Measurements from ENCODE around the gene SMIM1.
"Not testable (repeated sequence)": the region's sequence is repeated elsewhere in the genome, so short reads cannot be mapped to it uniquely, and the experiment has no call there.

SMIM1 gene

DNA sequence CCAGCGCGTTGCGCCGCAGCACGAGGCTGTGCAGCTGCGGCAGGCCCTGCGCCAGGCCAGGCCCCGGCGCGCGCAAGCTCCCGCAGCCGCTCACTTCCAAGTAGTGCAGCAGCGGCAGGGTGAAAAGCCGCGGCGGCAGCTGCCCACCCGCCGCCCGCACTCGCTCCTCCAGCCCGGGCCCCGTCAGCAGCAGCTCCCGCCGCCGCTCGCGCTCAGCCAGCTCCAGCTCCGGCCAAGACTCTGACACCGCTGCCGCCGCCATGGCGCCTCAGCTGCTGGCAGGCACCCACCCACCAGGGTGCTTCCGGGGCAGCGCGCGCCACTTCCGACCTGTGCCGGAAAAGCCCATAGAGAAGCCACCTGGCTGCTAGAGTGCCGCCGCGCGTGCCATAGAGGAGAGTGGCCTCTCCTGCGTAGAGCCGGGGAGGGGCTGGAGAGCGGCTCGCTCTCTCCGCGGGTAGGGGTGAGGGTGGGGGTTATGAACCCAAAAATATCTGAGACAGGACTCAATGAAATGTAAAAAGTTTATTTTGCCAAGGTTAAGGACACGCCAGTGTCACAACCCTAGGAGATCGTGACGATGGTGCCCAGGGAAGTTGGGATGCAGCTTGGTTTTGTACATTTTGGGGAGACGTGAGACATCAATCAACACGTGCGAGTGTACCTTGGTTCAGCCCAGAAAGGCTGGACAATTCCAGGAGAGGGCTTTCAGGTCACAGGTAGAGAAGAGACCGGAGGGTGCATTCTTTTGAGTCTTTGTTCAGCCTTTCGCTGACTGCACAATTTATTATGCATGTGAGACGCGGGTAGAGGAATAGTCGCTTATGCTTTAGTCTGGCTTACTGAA is 23.9 kb downstream of the SMIM1 start, which contains the start of gene LRRC47:
TSS of gene LRRC47 (minus strand) at position 284 of the 847 bp plus-strand sequence. CDS start at position 262, 22 bp downstream.
- peak; percentile 97 for DNase-seq

DNA sequence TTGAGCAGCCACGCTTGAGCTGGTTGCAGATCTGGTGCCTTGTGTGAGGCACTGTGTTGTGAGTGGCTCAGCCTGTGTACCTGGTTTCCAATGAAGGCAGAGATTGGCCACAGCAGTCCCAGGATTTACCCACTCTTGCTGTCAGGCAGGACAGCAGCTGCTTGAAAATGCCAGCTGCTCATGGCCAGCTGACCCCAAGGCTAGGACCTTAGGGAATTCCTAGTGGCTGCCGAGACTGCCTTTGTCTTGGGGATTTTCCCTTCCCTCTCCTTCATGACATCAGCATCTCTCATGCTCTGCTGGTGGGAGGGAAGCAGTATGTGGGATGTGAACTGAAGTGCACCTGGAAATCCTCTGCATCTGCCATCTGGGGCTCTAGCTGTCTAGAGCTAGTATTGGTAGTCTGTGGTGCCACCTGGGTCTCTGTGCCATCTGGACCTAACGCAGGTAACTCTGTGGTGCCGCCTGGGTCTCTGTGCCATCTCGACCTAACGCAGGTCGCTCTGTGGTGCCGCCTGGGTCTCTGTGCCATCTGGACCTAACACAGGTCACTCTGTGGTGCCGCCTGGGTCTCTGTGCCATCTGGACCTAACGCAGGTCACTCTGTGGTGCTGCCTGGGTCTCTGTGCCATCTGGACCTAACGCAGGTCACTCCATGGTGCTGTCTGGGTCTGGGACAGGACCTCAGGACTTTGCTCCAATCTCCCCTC is 27.6 kb downstream of the SMIM1 start:
- DNase-seq = no peak

DNA sequence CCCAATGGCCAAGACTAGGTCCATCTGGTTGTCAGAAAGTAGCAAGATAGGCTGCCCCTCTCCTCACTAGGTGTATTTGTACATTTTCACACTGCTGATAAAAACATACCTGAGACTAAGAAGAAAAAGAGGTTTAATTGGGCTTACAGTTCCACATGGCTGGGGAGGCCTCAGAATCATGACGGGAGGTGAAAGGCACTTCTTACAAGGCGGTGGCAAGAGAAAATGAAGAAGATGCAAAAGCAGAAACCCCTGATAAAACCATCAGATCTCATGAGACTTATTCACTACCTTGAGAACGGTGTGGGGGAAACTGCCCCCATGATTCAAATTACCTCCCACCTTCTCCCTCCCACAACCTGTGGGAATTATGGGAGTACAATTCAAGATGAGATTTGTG is 28.2 kb downstream of the SMIM1 start:
- DNase-seq = not testable (repeated sequence)

DNA sequence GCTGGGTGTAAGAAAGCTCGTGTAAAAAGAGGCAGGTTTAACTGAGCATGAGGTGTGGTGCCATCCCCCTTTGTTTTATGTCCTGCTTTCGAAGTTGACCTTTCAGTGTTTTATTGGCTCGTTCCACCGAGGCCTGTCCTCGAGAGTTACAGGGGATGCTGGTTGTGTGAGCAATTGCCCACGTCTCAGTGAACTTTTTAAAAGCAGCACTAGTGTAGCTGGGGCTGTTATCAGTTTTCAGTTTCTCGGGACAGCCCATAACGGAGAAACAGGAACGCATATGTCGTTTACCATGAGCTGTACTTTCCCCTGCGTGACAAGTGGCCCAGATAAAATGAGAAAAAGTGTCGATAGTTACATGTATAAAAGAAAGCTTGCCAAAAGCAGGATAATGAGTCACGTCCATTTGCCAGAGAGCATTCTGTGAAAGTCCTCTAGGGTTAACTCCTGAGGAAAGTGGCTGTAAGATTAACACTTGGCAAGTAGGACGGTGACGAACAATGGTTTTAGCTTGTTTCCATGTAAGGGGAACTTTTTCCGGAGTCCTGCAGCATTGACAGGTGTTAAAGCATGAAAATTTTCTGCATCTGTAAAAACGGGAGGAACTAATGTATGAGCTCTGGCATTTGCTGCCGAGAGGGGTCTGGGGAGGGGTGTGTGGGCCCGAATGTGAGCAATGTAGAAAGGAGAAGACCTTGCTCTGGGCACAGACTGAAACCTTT is 31.5 kb downstream of the SMIM1 start:
- DNase-seq = no peak

DNA sequence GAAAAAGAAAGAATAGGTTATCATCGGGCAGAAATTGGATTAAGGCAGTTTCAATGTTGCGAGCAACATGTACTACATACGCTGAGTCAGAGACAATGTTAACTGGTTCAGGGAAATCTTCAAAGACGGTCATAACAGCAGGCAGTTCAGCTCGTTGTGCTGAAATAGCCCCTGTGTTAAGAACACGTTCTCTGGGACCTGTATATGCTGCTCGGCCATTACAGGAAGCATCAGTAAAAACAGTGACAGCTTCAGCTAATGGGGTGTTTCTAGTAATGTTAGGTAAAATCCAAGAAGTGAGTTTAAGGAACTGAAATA is 32.0 kb downstream of the SMIM1 start:
- not testable (repeated sequence) for DNase-seq

DNA sequence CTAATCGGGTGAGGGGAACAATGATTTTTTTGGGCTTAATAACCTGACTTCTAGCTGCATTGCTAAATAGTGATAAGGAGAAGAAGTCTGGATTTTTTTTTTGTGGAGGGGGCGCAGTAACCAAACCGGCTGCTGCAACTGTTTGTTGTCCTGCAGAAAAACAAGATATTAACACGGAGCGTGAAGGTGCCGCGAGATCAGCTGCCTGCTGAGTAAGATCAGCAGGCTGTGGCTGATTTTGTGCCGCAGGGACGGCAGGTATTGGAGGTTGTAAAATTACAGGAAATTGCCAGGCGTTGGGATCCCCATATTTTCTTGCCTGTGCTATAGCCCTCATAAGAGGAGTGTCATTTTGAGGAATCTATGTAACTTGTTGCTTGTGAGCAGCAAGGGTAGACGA is 32.5 kb downstream of the SMIM1 start:
- no peak for DNase-seq

DNA sequence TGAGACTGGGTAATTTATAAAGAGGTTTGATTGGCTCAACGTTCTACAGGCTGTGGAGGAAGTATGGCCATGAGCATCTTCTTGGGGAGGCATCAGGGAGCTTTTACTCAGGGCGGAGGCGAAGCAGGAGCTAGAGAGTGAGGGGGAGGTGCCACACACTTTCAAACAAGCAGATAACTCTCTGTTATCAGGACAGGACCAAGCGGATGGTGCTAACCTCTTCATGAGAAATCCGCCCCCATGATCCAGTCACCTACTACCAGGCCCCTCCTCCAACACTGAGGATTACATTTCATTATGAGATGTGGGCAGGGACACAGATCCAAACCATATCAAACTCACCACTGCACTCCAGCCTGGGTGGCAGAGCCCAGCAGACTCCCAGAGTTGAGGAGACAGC is 35.2 kb downstream of the SMIM1 start:
- DNase-seq = no peak

DNA sequence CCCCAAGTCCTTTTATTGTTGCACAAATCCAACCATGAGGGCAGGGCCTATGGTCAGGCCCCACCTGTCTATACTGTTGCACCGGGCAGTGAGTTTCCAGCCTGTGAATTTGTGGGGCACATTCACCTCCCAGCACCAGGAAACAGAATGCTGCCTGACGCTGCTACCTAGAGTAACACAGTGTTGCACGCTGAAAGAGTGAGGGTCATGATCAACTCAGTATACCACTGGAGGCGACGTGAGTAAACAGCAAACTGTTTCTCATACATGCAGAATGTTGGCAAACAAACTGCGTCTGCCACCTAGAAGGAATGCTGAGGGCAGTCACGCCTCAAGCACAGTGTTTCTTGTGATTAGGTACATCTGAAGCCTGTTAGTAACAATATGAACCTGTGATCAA is 37.1 kb downstream of the SMIM1 start:
- DNase-seq = no peak

DNA sequence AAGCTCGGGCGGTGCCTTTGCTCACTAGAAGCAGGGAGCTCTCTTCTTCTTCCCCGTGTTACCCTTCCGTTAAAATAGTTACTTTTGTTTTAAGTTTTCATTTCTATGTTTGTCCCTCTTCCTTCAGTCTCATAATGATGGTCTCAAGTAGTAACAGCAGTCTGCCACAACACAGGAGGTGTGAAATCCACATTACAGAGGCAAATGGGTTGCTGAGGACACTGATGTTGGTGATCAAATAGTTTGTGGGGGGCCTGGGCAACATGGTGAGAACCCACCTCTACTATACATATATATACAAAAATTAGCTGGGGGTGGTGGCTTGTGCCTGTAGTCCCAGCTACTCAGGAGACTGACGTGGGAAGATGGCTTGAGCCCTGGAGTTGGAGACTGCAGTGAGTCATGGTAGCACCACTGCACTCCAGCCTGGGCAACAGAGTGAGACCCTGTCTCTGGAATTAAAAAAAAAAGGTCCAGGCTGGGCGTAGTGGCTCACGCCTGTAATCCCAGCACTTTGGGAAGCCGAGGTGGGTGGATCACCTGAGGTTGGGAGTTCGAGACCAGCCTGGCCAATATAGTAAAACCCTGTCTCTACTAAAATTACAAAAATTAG is 37.7 kb downstream of the SMIM1 start:
- not testable (repeated sequence) for DNase-seq

DNA sequence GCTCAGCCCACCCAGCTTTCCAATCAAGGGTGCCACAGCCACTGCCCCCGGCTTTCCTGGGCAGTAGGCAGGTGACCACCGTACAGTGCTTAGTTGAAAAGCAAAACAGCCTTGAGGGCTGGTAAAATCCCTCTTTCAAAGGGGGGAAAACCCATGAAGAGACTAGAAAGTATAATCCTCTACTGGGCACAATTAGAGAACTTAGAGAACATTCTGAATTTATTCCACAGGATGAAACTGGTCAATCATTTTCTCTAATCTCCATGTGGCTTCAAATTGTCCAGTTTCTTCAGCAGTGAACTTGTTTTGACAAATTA is 39.0 kb downstream of the SMIM1 start:
- DNase-seq = no peak

DNA sequence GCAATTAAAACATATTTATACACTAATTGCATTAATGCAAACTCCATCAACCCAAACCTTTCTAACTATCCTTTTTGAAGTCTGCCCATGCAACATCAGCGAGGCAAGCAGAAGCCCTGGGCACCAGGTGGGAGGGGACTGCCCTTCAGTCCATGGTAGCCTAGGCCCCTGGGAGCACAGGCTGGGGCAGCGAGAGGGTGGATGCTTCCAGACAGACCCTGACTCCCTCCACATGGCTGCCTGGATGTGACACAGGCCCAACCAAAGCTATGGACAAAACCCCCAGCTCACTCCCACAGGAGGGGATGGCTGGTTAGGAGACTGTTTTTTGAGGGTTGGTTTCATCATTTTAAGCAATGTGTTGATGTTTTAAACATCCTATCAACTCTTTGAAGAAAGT is 41.5 kb downstream of the SMIM1 start:
- DNase-seq = no peak

DNA sequence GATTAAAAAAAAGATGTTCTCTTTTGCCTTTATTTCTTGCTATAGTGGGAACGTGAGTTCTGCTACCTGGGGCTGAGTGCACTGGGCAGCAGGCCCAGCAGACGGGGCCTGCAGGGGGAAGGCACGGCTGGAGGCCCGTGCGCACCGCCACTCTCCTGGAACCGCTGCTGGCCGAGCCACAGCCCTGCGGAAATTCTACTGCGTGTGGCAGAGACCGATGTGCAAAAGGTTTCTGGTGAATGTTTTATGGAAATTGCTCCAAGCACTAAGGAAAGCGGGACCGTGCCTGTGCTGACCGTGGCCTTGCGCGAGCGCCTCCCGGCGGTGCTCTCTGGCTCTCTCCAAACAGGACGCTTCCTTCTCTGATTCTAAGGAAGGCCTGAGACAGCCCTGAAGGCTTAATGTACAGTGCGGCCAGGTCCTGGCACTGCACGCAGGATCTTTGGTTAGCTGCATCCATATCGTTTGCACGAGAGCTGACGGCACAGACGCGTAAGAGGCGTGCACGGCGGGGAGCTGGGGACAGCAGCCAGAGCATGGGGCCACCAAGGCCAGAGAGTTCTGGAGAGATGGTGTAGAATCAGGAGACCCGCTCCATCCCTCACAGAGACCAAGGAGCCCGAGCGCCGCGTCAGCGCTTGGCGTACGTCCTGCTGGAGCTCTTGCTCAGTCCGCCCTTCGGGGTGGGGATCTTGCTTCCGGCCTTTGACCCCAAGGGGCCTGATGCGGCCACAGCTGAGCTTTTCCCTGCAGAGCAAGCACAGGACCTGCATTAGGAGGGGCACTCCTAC is 42.4 kb downstream of the SMIM1 start:
- DNase-seq = no peak

DNA sequence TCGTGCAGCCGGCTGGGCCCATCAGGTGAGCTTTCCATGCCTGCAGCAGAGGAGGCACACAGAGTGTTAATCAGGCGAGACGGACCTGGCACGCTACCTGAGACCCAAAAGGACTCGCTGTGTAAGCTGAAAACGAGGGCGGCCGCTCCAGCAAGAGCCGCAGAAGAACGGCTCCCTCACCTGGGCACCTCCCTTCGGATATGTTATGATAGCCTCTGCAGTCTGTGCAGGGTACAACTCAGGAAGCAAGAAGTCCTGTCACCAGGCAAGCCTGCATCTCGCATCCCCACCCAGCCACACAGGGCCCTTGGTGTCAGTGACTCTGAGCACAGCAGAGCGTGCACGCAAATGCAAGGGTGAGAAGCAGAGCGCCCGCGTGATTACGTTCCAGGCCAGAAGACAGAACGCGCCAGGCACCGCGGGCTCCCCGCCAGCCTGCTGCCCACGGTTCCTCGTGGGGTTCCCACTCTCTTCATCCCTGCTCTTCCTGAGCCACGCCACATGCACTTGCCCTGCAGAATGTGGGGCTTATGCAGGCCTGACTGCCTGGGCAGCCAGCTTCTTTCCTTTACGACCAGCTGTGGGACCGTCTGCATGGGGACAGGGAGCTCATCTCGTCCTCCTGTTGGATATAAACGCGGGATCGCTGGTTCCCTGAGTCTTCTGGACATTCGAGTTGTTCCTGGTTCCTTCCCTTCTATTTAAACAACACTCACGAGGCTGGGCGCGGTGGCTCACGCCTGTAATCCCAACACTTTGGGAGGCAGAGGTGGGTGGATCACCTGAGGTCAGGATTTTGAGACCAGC is 44.0 kb downstream of the SMIM1 start:
- no peak for DNase-seq

DNA sequence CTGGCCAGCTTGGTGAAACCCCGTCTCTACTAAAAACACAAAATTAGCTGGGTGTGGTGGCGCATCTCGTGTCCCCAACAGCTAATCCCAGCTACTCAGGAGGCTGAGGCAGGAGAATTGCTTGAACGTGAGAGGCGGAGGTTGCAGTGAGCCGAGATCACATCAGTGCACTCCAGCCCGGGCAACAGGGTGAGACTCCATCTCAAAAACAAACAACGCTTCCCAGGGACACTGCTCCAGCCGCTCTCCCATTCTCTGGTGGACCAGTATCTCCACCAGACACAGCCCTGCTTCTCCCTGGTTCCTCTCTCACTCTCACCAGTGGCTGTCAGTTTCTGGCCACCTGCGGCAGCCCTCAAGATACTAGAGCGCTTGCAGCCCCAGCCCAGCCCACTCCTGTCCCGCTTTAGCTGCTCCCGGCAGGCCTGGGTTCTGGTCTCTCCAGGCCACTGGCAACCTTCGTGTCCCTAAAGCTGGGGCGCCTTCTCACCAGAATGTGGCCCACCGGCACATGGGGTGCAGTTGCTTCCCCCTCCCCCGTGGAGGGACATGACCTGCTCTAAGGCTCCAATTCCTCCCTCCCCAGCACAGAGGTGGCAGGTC is 44.7 kb downstream of the SMIM1 start:
- DNase-seq = no peak

DNA sequence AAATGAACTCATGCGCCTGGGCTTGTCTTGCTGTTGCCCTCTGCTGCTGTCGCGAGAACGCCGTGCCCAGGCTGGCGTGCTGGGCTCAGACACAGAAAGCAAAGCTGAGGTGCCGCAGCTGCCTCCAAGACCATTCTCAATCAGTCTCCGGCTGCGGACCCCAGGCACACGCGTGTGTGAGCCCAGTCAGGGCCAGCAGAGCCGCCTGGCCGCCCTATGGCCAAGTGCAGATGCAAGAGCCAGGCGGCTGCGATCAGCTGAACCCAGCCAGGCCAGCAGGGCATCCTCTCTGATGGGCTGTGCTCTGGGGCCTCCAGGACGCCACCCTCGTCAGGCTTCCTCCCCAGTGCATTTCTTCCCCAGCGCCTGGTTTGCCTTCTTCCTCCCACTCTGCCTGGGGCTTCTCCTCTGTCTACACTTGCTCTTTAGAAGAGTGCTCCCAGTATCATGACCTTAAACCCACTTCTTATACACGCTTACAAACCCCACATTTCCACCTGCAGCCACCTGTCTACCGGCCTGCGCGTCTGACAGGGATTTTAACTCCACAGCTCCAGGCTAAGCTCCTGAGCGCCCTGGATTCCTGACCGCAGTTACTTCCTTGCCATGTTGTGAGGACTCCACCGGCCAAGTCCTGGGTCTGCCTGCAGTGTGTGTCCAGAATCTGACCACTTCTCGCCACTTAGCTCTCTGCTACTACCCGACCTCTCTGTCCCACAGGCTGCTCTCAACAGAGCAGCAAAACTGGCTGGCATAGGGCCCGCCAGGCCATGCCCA is 45.5 kb downstream of the SMIM1 start:
- no peak for DNase-seq

DNA sequence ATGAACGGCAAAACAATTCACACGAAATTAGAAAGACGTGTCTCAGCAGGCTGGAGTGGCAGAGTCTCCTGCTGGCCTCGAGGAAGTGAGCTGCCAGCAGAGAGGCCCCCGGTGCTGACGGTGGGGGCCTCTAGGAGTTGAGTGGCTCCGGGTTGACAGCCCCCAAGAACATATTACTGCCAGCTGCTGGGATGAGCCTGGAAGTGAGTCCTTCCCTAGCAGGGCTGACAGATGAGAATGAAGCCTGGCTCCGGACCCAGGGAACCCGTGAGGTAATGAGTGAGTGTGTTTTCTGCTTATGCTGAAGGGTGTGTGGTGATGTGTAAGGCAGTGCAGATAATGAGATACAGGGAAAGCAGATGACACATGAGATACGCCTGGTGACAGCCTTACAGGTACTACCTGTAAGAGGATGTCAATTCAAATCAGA is 47.2 kb downstream of the SMIM1 start:
- DNase-seq = no peak

DNA sequence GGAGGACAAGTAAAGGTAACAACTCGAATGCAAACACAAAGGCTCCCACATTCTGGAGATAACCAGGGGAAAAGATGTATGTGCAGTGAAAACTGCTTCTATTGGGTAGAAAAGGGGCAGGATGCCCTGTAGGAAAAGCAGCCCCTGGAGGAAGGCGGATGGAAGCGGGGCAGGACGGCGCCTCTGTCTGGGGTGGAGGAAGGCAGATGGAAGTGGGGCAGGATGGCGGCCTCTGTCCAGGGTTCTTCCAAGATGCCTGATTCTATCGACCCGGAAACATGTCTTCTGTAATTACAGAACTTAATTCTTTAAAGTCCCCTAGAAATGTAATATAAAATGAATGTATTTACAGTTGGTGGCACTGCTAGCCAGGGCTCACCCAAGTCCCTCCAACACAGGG is 47.8 kb downstream of the SMIM1 start:
- DNase-seq = no peak

DNA sequence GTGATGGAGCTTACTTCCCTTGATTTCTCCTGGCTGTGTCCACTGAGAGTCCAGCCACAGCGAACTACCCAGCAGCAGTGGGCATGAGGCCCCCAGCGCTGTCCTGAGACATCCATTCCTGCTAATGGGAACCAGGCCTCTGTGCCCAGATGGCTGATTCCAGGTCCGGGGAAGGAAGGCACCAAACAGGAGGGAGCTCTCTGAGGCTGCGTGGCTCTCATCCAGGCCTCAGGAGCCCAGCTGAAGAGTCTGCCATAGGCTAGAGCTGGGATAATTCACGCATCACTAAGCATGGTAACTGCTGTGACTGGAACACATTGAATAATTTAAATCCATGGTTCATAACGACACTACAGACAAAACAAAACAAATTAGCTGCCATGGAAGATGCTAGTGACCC is 48.5 kb downstream of the SMIM1 start:
- no peak for DNase-seq

DNA sequence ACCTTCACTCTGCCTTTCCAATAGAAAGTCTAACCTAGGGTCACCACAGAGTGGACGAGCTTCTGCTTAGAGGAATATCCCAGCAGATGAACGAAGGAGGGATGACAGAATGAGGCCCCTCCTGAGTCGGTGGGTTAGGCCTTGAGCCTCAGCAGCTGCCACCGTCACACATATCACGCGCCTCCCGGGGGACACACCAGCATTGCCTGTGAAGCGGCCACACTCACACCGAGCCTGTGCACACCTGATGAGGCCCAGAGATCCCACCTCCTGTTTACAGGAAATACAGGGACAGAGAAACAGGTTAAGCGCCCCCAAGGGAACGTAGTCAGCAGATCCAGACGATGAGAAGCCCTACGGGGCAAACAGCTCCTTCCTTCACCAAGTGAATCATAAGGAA is 48.9 kb downstream of the SMIM1 start:
- no peak for DNase-seq

DNA sequence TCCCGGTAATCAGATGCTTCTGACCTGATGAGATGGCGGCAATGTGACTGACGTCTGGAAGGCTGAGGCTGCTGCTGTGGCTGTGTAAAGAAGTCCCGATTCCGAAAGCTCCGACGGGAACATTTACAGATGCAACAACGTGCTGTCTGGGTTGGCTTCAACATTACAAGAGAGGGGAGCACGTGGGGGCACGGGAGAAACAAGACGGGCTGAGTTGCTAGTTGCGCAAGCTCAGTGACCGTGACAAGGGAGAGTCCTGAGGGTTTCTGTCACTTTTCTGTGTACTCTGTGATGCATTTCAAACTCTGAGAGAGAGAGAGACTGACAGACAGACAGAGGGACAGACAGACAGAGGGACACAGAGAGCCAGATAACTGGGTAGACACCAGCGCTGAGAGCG is 49.4 kb downstream of the SMIM1 start:
- DNase-seq = no peak

DNA sequence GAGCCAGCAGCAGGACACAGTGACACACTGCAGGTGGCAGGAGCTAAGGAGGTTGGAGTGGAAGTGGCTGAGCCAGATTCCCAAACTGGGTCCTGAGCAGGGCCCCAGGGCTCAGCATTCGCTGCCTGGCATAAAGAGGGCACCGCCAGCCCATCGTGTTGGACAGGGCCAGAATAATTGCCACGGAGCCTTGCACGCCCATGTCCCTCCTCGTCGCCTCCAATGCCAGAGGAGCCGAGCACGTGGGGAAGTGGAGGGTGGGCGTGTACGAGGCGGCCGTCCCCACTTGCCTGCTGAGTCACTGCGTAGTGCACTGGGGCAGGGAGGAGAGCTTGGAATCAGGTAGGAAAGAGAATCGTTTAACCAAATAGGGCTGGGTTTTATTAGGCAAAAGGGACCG is 49.9 kb downstream of the SMIM1 start:
- no peak for DNase-seq
